HepG2 (cell line): ENCODE results near the gene QRICH2. TPM values are rescaled to one million over a fixed set of nuclear protein-coding genes. Genes with fewer than 3 reads are reported as not detected.

Source experiments
- CHD4 ChIP-seq: fragments of 200-600 bp; sonication (generic); IDR thresholded peaks from 2 replicates; pipeline ENCODE4 v1.7.0; 2017; ENCODE audit warnings: mild to moderate bottlenecking, low read length, borderline replicate concordance
- ELF4 ChIP-seq: sonication (generic); formaldehyde crosslinking; IDR thresholded peaks from 2 replicates; pipeline ENCODE4 v1.5.0; 2020; ENCODE audit warnings: missing genetic modification reagents, mild to moderate bottlenecking, moderate library complexity, borderline replicate concordance
- HNRNPH1 ChIP-seq: fragments of 200-400 bp; formaldehyde crosslinking; optimal IDR thresholded peaks from 2 replicates; pipeline ENCODE3; 2017; ENCODE audit warnings: mild to moderate bottlenecking, low read depth, low read length
- LRRFIP1 ChIP-seq: sonication (generic); formaldehyde crosslinking; conservative IDR thresholded peaks from 2 replicates; pipeline ENCODE4 v1.4.0; 2020; ENCODE audit warnings: missing genetic modification reagents
- PRDM10 ChIP-seq: sonication (generic); formaldehyde crosslinking; IDR thresholded peaks from 2 replicates; pipeline ENCODE4 v1.4.0; 2020; ENCODE audit warnings: low read depth, missing genetic modification reagents
- SSRP1 ChIP-seq: IDR thresholded peaks from 2 replicates; pipeline ENCODE4 v1.6.1; 2016; ENCODE audit warnings: control low read depth
- SYNCRIP ChIP-seq: fragments of 200-400 bp; formaldehyde crosslinking; IDR thresholded peaks from 2 replicates; pipeline ENCODE4 v1.6.1; 2018; ENCODE audit warnings: mild to moderate bottlenecking, low read depth, low read length; ENCODE audit not compliant: insufficient read depth
- TEAD3 ChIP-seq: optimal IDR thresholded peaks from 2 replicates; pipeline ENCODE3; 2016; ENCODE audit warnings: borderline replicate concordance
- TFE3 ChIP-seq: IDR thresholded peaks from 2 replicates; pipeline ENCODE4 v1.6.1; 2016
- THAP11 ChIP-seq: IDR thresholded peaks from 2 replicates; pipeline ENCODE4 v1.6.1; 2016; ENCODE audit warnings: missing biosample characterization, missing genetic modification reagents
- ZBTB14 ChIP-seq: sonication (generic); formaldehyde crosslinking; IDR thresholded peaks from 2 replicates; pipeline ENCODE4 v1.4.0; 2020; ENCODE audit warnings: missing genetic modification reagents
- ZBTB33 ChIP-seq: sonication (generic); formaldehyde crosslinking; IDR thresholded peaks from 2 replicates; pipeline ENCODE4 v1.4.0; 2020; ENCODE audit warnings: missing genetic modification reagents
- ZBTB42 ChIP-seq: sonication (generic); formaldehyde crosslinking; IDR thresholded peaks from 2 replicates; pipeline ENCODE4 v1.5.0; 2020; ENCODE audit warnings: mild to moderate bottlenecking, missing genetic modification reagents
- ZNF496 ChIP-seq: sonication (generic); formaldehyde crosslinking; IDR thresholded peaks from 2 replicates; pipeline ENCODE4 v1.8.1; 2023; ENCODE audit warnings: mild to moderate bottlenecking, moderate library complexity, missing genetic modification reagents; ENCODE audit not compliant: insufficient replicate concordance
- ZNF510 ChIP-seq: sonication (generic); formaldehyde crosslinking; IDR thresholded peaks from 2 replicates; pipeline ENCODE4 v1.4.0; 2020; ENCODE audit warnings: low read depth, mild to moderate bottlenecking, missing genetic modification reagents
- ZNF629 ChIP-seq: sonication (generic); formaldehyde crosslinking; conservative IDR thresholded peaks from 2 replicates; pipeline ENCODE4 v1.5.0; 2020; ENCODE audit warnings: missing genetic modification reagents
- ZNF652 ChIP-seq: IDR thresholded peaks from 2 replicates; pipeline ENCODE4 v1.6.1; 2016; ENCODE audit warnings: low read depth, borderline replicate concordance
- ZNF737 ChIP-seq: sonication (generic); formaldehyde crosslinking; IDR thresholded peaks from 2 replicates; pipeline ENCODE4 v1.5.0; 2020; ENCODE audit warnings: missing genetic modification reagents, mild to moderate bottlenecking, borderline replicate concordance
- ZSCAN29 ChIP-seq: sonication (generic); formaldehyde crosslinking; conservative IDR thresholded peaks from 2 replicates; pipeline ENCODE4 v1.4.0; 2020; ENCODE audit warnings: mild to moderate bottlenecking, missing genetic modification reagents
- polyA plus RNA-seq, 8 experiments: library from polyadenylated mRNA; depleted of rRNA in 3 of 8; stranded (reverse) in 7 of 8; unstranded in 1 of 8; fragments of >200 nt; fragmentation: Illumina TruSeq in 4 of 8; extraction: Trizol in 4 of 8; gene quantifications; 2 replicates each; pipeline versions ENCODE4 v1.2.1 to v1.2.3, GENCODE V29; 2011 to 2016; ENCODE audit warnings: low read depth in 4 of 8, missing spikeins in 1 of 8, mixed read lengths in 1 of 8; ENCODE audit not compliant: insufficient read depth in 1 of 8
- total RNA-seq, 5 experiments: library from RNA; depleted of rRNA; stranded (reverse); fragments of >200 nt; fragmentation: Illumina TruSeq; extraction: Trizol; gene quantifications; 2 replicates each; pipeline ENCODE4 v1.2.3, GENCODE V29; 2016; ENCODE audit warnings: low read depth in 1 of 5

Gene QRICH2
- total and polyA plus RNA-seq, 2 of the 13 experiments (the other 11 are each of a cell fraction or from before 2014, with no cell fraction given): 3.7 to 5.7 TPM

- TF ChIP-seq SYNCRIP (no peak), SSRP1 (CRISPR knock-in tag) (peak; percentile 75; the same call in 1 of the 2 replicates), ZSCAN29 (CRISPR knock-in tag) (no peak), ZBTB33 (CRISPR knock-in tag) (peak; percentile 85), TEAD3 (no peak), CHD4 (no peak), ZNF629 (no peak), ELF4 (CRISPR knock-in tag) (no peak), LRRFIP1 (CRISPR knock-in tag) (no peak), ZNF496 (CRISPR knock-in tag) (no peak), HNRNPH1 (no peak), TFE3 (no peak; the same call in 1 of the 2 replicates), PRDM10 (CRISPR knock-in tag) (no peak), ZBTB42 (CRISPR knock-in tag) (no peak), ZNF737 (no peak), THAP11 (CRISPR knock-in tag) (peak; percentile 23; the same call in 1 of the 2 replicates), ZNF510 (no peak), ZBTB14 (CRISPR knock-in tag) (no peak), ZNF652 (CRISPR knock-in tag) (no peak)
Measured at GRCh38 chr17:76345377-76345974, 37.4 kb upstream of the QRICH2 start (continued).
